Ecto neural progenitor cell (in vitro differentiated cells): ENCODE measurements around the gene CD83.

Source experiments
- DNase-seq: peaks from one replicate; pipeline ENCODE4 v3.0.0-alpha.2; 2018; ENCODE audit warnings: low spot score

CD83 gene

GRCh38 chr6:14092316-14092715 lies 25.3 kb upstream of the CD83 start:
- DNase-seq = no peak

GRCh38 chr6:14092838-14093789 lies 24.5 kb upstream of the CD83 start:
- DNase-seq = no peak

- DNase-seq = no peak
Measured at GRCh38 chr6:14094721-14095120, 22.9 kb upstream of the CD83 start.

- no peak for DNase-seq
Measured at GRCh38 chr6:14095437-14095836, 22.1 kb upstream of the CD83 start.

GRCh38 chr6:14100138-14100537 lies 17.4 kb upstream of the CD83 start:
- DNase-seq = no peak

- no peak for DNase-seq
Measured at GRCh38 chr6:14100966-14101365, 16.6 kb upstream of the CD83 start.

GRCh38 chr6:14102383-14102782 lies 15.2 kb upstream of the CD83 start:
- DNase-seq = no peak

GRCh38 chr6:14105547-14105946 lies 12.0 kb upstream of the CD83 start:
- no peak for DNase-seq

GRCh38 chr6:14107000-14107399 lies 10.6 kb upstream of the CD83 start:
- no peak for DNase-seq

- no peak for DNase-seq
Measured at GRCh38 chr6:14107711-14108494, 9.7 kb upstream of the CD83 start.

- DNase-seq = no peak
Measured at GRCh38 chr6:14108571-14109410, 8.8 kb upstream of the CD83 start.

GRCh38 chr6:14109411-14109826 lies 8.2 kb upstream of the CD83 start:
- DNase-seq = no peak

- no peak for DNase-seq
Measured at GRCh38 chr6:14110001-14110818, 7.4 kb upstream of the CD83 start.

GRCh38 chr6:14113976-14114375 lies 3.6 kb upstream of the CD83 start:
- DNase-seq = no peak

- no peak for DNase-seq
Measured at GRCh38 chr6:14118091-14118439, 493 bp downstream of the CD83 start.

GRCh38 chr6:14118446-14118845 lies 874 bp downstream of the CD83 start:
- no peak for DNase-seq

GRCh38 chr6:14119784-14120183 lies 2.2 kb downstream of the CD83 start:
- DNase-seq = no peak

GRCh38 chr6:14120546-14120945 lies 3.0 kb downstream of the CD83 start:
- no peak for DNase-seq

GRCh38 chr6:14121936-14122344 lies 4.4 kb downstream of the CD83 start:
- no peak for DNase-seq

GRCh38 chr6:14123386-14124111 lies 6.0 kb downstream of the CD83 start:
- no peak for DNase-seq

- DNase-seq = no peak
Measured at GRCh38 chr6:14125346-14125745, 7.8 kb downstream of the CD83 start.
